Right atrium auricular region (tissue), 2 donors: ENCODE results near the gene TNS1. TPM values are rescaled to one million over a fixed set of nuclear protein-coding genes. Genes with fewer than 3 reads are reported as not detected.
A peak's percentile ranks its signal among the peaks of the same experiment; 100 is the strongest.

Experiments used
- DNase-seq: peaks from one replicate; pipeline ENCODE4 v3.0.0-alpha.2; 2019; ENCODE audit warnings: low spot score
- H3K27ac ChIP-seq, 2 donors: fragments of 200-600 bp; sonication (generic); 1 replicate in 1 of 2; 2 replicates in 1 of 2; pipeline ENCODE4 v1.5.1; 2016 to 2019
- H3K27me3 ChIP-seq, 2 donors: fragments of 200-600 bp; sonication (generic); one replicate each; pipeline versions ENCODE4 v1.5.1 to v1.6.0; 2017 to 2019
- H3K36me3 ChIP-seq: fragments of 200-600 bp; sonication (generic); one replicate; pipeline ENCODE4 v1.5.1; 2016
- H3K4me1 ChIP-seq, 2 donors: fragments of 200-600 bp; sonication (generic); one replicate each; pipeline versions ENCODE4 v1.5.1 to v1.6.0; 2017 to 2019
- H3K4me3 ChIP-seq, 2 donors: fragments of 200-600 bp; sonication (generic); 1 replicate in 1 of 2; 2 replicates in 1 of 2; pipeline ENCODE4 v1.5.1; 2017 to 2019; ENCODE audit warnings: mild to moderate bottlenecking in 1 of 2, moderate library complexity in 1 of 2
- H3K9me3 ChIP-seq, 2 donors: fragments of 200-600 bp; sonication (generic); one replicate each; pipeline ENCODE4 v1.5.1; 2019
- total RNA-seq, 2 donors: library from RNA; depleted of rRNA; stranded (reverse); fragments of >200 nt; gene quantifications; one replicate each; pipeline ENCODE4 v1.1.0, GENCODE V29; 2016
- TF ChIP-seq, protein P1 (sequence below), 2 donors: fragments of 200-600 bp; sonication (generic); IDR thresholded peaks; one replicate each; pipeline ENCODE4 v1.5.1; 2019; ENCODE audit warnings: antibody characterized with exemption in 2 of 2

Gene TNS1
- total RNA-seq, 2 donors from 2014 or later, result 393 to 720 TPM

DNA sequence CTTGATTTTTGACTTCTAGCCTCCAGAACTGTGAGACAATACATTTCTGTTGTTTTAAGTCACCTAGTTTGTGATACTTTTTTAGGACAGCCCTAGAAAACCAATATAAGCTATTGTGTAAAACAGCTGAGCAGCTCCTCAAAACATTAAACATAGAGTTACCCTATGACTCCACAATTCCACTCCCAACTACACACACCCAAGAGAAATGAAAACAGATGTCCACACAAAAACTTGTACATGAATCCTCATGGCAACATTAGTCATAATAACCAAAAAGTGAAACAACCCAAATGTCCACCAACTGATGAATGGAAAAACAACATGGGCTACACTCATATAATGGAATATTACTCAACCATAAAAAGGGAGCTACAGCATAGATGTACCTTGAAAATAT, 32.6 kb downstream of the TNS1 start:
- H3K4me3 ChIP-seq, result no peak overlapping the region
- no peak for DNase-seq
- H3K27ac ChIP-seq, result no peak overlapping the region
- H3K4me1 ChIP-seq, result peaks cover 0 to 50% of the 10 kb centered on the region in 2 donors
- H3K9me3 ChIP-seq, result no peaks in the 10 kb centered on the region
- H3K27me3 ChIP-seq, result no peaks in the 10 kb centered on the region
- H3K36me3 ChIP-seq, result peaks cover 5% of the 10 kb centered on the region
- TF ChIP-seq, protein P1, sequence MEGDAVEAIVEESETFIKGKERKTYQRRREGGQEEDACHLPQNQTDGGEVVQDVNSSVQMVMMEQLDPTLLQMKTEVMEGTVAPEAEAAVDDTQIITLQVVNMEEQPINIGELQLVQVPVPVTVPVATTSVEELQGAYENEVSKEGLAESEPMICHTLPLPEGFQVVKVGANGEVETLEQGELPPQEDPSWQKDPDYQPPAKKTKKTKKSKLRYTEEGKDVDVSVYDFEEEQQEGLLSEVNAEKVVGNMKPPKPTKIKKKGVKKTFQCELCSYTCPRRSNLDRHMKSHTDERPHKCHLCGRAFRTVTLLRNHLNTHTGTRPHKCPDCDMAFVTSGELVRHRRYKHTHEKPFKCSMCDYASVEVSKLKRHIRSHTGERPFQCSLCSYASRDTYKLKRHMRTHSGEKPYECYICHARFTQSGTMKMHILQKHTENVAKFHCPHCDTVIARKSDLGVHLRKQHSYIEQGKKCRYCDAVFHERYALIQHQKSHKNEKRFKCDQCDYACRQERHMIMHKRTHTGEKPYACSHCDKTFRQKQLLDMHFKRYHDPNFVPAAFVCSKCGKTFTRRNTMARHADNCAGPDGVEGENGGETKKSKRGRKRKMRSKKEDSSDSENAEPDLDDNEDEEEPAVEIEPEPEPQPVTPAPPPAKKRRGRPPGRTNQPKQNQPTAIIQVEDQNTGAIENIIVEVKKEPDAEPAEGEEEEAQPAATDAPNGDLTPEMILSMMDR (IDR thresholded peaks at IDR 0.05), result no peak

- H3K27ac ChIP-seq, result no peak overlapping the region
- no peaks in the 10 kb centered on the region for H3K27me3 ChIP-seq
- no peak for DNase-seq
- peaks cover 0 to 50% of the 10 kb centered on the region in 2 donors for H3K4me1 ChIP-seq
- H3K9me3 ChIP-seq, result no peaks in the 10 kb centered on the region
- no peak overlapping the region for H3K4me3 ChIP-seq
- H3K36me3 ChIP-seq, result peaks cover 5% of the 10 kb centered on the region
- TF ChIP-seq, protein P1 (IDR thresholded peaks at IDR 0.05), result no peak
These were observed 33.2 kb downstream of the TNS1 start for GRCh38 chr2:217969588-217969987.

GRCh38 chr2:217968023-217968422, 34.8 kb downstream of the TNS1 start:
- H3K27ac ChIP-seq, result no peak overlapping the region
- TF ChIP-seq, protein P1 (IDR thresholded peaks at IDR 0.05), result no peak
- DNase-seq, result no peak
- peaks cover 0 to 46% of the 10 kb centered on the region in 2 donors for H3K4me1 ChIP-seq
- peaks cover 5% of the 10 kb centered on the region for H3K36me3 ChIP-seq
- H3K27me3 ChIP-seq, result no peaks in the 10 kb centered on the region
- no peak overlapping the region for H3K4me3 ChIP-seq
- no peaks in the 10 kb centered on the region for H3K9me3 ChIP-seq

GRCh38 chr2:217966423-217967070, 36.2 kb downstream of the TNS1 start:
- H3K4me1 ChIP-seq, result peaks cover 0 to 32% of the 10 kb centered on the region in 2 donors
- TF ChIP-seq, protein P1 (IDR thresholded peaks at IDR 0.05), result no peak
- H3K36me3 ChIP-seq, result peaks cover 5% of the 10 kb centered on the region
- H3K27me3 ChIP-seq, result no peaks in the 10 kb centered on the region
- H3K27ac ChIP-seq, result peak overlapping the region in 1 of 2 donors; percentile 89
- no peak overlapping the region for H3K4me3 ChIP-seq
- no peak for DNase-seq
- no peaks in the 10 kb centered on the region for H3K9me3 ChIP-seq

DNA sequence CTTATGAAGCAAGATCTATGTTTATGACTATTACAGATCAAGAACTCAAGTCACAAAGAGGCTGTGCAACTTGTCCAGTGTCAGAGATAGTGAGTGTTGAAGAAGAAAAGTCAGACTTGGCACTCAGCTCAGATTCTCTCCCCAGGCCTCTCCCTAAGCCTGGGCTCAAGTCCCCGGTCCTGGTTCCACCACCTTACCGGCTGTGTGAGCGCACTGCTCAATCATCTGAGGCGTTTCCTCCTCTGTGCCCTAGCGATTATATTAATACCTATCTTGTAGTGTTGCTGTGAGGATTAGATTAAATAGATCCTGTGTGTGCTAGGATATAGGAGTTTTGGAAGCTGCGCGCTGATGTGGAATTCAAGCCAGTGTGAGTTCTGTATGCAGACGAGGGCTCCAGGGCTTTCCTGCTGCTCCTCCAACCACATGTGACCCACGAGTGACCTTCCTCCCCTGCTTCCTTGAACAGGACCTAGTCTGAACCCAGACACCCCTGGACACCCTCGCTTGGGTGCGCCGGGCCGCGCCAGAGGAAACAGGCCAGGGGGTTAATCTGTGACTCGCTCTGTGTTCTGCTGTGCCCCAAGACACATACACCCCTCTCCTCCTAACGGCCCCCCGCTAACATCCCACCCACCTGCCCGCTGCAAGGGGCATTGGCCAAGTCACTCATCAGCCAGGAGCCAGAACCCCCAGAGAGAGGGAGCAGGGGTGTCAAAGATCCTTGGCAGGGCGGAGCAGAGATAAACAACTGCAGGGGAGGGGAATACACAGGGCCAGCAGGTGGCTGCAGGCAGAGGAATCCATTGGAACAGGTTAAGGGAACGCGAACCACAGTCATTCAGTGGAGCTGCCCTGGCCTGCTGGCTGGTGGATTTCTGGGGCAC, 38.3 kb downstream of the TNS1 start:
- Histone ChIP-seq H3K4me1 (peaks cover 0 to 48% of the 10 kb centered on the region in 2 donors), H3K4me3 (no peak overlapping the region)
- no peak for DNase-seq

More for the DNA sequence above, 38.3 kb downstream of the TNS1 start:
- no peaks in the 10 kb centered on the region for H3K27me3 ChIP-seq
- H3K9me3 ChIP-seq, result no peaks in the 10 kb centered on the region
- TF ChIP-seq, protein P1 (IDR thresholded peaks at IDR 0.05), result no peak
- peaks cover 5% of the 10 kb centered on the region for H3K36me3 ChIP-seq
- H3K27ac ChIP-seq, result peak overlapping the region; percentile 64 to 89
